Endothelial cell of umbilical vein (primary cell): Measurements from ENCODE around the gene MORC4. TPM values are rescaled to one million over a fixed set of nuclear protein-coding genes. Genes with fewer than 3 reads are reported as not detected.

ENCODE experiments used
- BruUV-seq: library from RNA; stranded (reverse); fragments of 400-500 nt; replicated peaks from 2 replicates; lab custom pipeline; 2021; lab: Mats Ljungman, UMichigan
- CTCF ChIA-PET: fragments of 300-600, 350-600 bp; sonication (Branson Sonifier 250); formaldehyde crosslinking; loops from one replicate; lab custom pipeline; 2021; ENCODE audit warnings: antibody characterized with exemption, inconsistent platforms; lab: Charles Lee
- POLR2A ChIA-PET: fragments of 300-600, 350-600 bp; sonication (Branson Sonifier 250); formaldehyde crosslinking; loops from one replicate; lab custom pipeline; 2021; ENCODE audit warnings: antibody characterized with exemption, inconsistent platforms; lab: Charles Lee
- DNase-seq: peaks from one replicate; pipeline ENCODE4 v3.0.0-alpha.2; 2011; ENCODE audit warnings: low read depth, low spot score
- FAIRE-seq: peaks from 2 replicates; lab custom pipeline; 2011; peaks lifted over from hg19 to GRCh38; lab: Jason Lieb, UNC
- H2AFZ ChIP-seq: 2 replicates; pipeline ENCODE4 v1.6.0; 2012; ENCODE audit warnings: low read depth, low read length, control low read depth, inconsistent platforms
- H3K27ac ChIP-seq: 2 replicates; pipeline ENCODE4 v1.5.1; 2011; ENCODE audit warnings: low read depth, mild to moderate bottlenecking, control low read depth, low read length, moderate library complexity; ENCODE audit not compliant: insufficient read depth
- H3K27me3 ChIP-seq, 2 experiments: 2 replicates each; pipeline versions ENCODE4 v1.6.0 to v1.6.1; 2011; ENCODE audit warnings: low read length in 2 of 2, mixed read lengths in 1 of 2; ENCODE audit not compliant: control insufficient read depth in 2 of 2, insufficient read depth in 2 of 2
- H3K36me3 ChIP-seq, 2 experiments: 2 replicates in 1 of 2; 3 replicates in 1 of 2; pipeline ENCODE4 v1.5.1; 2011; ENCODE audit warnings: low read length in 2 of 2, mild to moderate bottlenecking in 1 of 2, moderate library complexity in 1 of 2; ENCODE audit not compliant: control insufficient read depth in 2 of 2, insufficient read depth in 2 of 2; ENCODE audit errors: extremely low read depth in 1 of 2
- H3K4me1 ChIP-seq: 3 replicates; pipeline ENCODE4 v1.5.1; 2011; ENCODE audit warnings: mild to moderate bottlenecking, low read length; ENCODE audit not compliant: control insufficient read depth, insufficient read depth; ENCODE audit errors: extremely low read depth
- H3K4me2 ChIP-seq: 2 replicates; pipeline ENCODE4 v1.6.1; 2011; ENCODE audit warnings: low read length, control low read depth, mixed read lengths; ENCODE audit not compliant: insufficient read depth
- H3K4me3 ChIP-seq, 3 experiments: fragments of 200-600 bp in 1 of 3; sonication (generic), shearing (Covaris generic) in 1 of 3; replicated peaks in 1 of 3; 2 replicates each; pipeline ENCODE4 v1.5.1; 2011 to 2016; ENCODE audit warnings: control low read depth in 3 of 3, low read length in 3 of 3, mild to moderate bottlenecking in 2 of 3, inconsistent platforms in 1 of 3, low read depth in 1 of 3, moderate library complexity in 1 of 3; ENCODE audit not compliant: insufficient read depth in 1 of 3
- H3K79me2 ChIP-seq: 2 replicates; pipeline ENCODE4 v1.6.0; 2012; ENCODE audit warnings: low read length, inconsistent platforms; ENCODE audit not compliant: control insufficient read depth, insufficient read depth
- H3K9ac ChIP-seq: replicated peaks from 2 replicates; pipeline ENCODE3; 2011; ENCODE audit warnings: low read length, control low read depth; ENCODE audit not compliant: insufficient read depth; ENCODE audit errors: extremely low read depth
- H3K9me1 ChIP-seq: replicated peaks from 3 replicates; pipeline ENCODE4 v1.6.0; 2011; ENCODE audit warnings: mild to moderate bottlenecking, low read length; ENCODE audit not compliant: control insufficient read depth, insufficient read depth; ENCODE audit errors: extremely low read depth
- H3K9me3 ChIP-seq: replicated peaks from 2 replicates; pipeline ENCODE4 v1.5.1; 2012; ENCODE audit warnings: low read length, inconsistent platforms; ENCODE audit not compliant: control insufficient read depth, insufficient read depth
- H4K20me1 ChIP-seq: replicated peaks from 2 replicates; pipeline ENCODE3; 2011; ENCODE audit warnings: mild to moderate bottlenecking, low read length; ENCODE audit not compliant: control insufficient read depth, insufficient read depth; ENCODE audit errors: extremely low read depth
- EZH2 ChIP-seq: IDR thresholded peaks from 2 replicates; pipeline ENCODE4 v1.6.1; 2012; ENCODE audit warnings: borderline replicate concordance, low read depth, mild to moderate bottlenecking, moderate library complexity, low read length, inconsistent platforms; ENCODE audit not compliant: severe bottlenecking
- FOS ChIP-seq: IDR thresholded peaks from 2 replicates; pipeline ENCODE4 v1.6.1; 2011; ENCODE audit warnings: mild to moderate bottlenecking, low read length, moderate library complexity, borderline replicate concordance; ENCODE audit not compliant: insufficient read depth
- GATA2 ChIP-seq: IDR thresholded peaks from 2 replicates; pipeline ENCODE4 v1.7.0; 2011; ENCODE audit warnings: low read depth, mild to moderate bottlenecking, moderate library complexity, mixed read lengths, low read length; ENCODE audit not compliant: insufficient read length, insufficient read depth
- JUN ChIP-seq: IDR thresholded peaks from 2 replicates; pipeline ENCODE4 v1.6.1; 2011; ENCODE audit warnings: borderline replicate concordance, low read depth; ENCODE audit not compliant: insufficient read length, insufficient read depth
- MYC ChIP-seq: IDR thresholded peaks from one replicate; pipeline ENCODE4 v1.6.1; 2011; ENCODE audit warnings: mild to moderate bottlenecking, low read depth, low read length
- POLR2A ChIP-seq: IDR thresholded peaks from 2 replicates; pipeline ENCODE4 v1.6.1; 2012; ENCODE audit warnings: low read depth, mild to moderate bottlenecking, control low read depth, low read length
- POLR2AphosphoS5 ChIP-seq: IDR thresholded peaks from 2 replicates; pipeline ENCODE4 v1.6.1; 2012; ENCODE audit warnings: low read depth, mild to moderate bottlenecking, control low read depth, low read length, moderate library complexity; ENCODE audit not compliant: insufficient read depth
- dilution Hi-C: fragments of 300-500 bp; cut with MboI; formaldehyde crosslinking; loops from one replicate; pipeline ENCODE4 v1.15.0; 2019; ENCODE audit warnings: low sequenced_read_pairs; ENCODE audit not compliant: extremely low pct_ligation_motif_present
- intact Hi-C: fragments of 100-400 bp; cut with micrococcal nuclease; formaldehyde crosslinking; loops from one replicate; pipeline ENCODE4 v1.10.0; 2022
- polyA plus RNA-seq, 4 experiments: library from polyadenylated mRNA; depleted of rRNA in 3 of 4; stranded (reverse) in 3 of 4; unstranded in 1 of 4; fragments of >200 nt; gene quantifications; 2 replicates each; pipeline versions ENCODE4 v1.2.1 to v1.2.3, GENCODE V29; 2011 to 2012; ENCODE audit warnings: missing spikeins in 1 of 4
- total RNA-seq: library from RNA; stranded (reverse); gene quantifications from 2 replicates; pipeline ENCODE4 v1.2.3, GENCODE V29; 2021
- TF ChIP-seq, protein P1 (sequence below): IDR thresholded peaks from 2 replicates; pipeline ENCODE4 v1.6.1; 2011; ENCODE audit not compliant: insufficient read depth, insufficient read length

MORC4 gene
- total and polyA plus RNA-seq, 2 donors (not counting 3 experiments of a cell fraction or from before 2014, with no cell fraction given): 4.3 to 12.0 TPM

DNA sequence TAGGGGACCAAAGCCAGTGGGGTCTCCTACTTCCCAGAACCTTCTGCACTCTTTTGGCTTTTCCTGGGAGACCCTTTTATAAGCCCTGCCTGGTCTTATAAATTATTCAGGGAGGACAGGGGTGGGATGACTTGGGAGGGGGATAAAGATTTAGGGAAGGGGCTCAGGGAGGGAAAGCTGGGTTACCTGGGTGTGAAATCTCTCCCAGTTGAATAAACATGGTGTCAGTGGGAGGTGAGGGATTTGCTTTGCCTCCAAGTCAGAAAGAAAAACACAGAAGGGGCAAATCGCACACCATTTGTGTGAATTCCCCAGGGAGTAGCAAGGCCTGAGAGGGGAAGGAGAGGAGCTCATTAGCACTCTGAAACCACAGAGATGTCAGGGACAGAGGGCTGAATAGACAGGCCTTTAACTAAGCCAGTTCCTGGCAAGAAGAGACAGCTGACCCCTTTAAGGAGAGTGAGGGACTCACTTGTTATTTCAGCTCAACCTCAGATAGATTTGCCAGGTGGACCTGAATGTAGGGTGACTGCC is 96.7 kb downstream of the MORC4 start, which contains the start of gene RIPPLY1:
RIPPLY1 (minus strand) TSS at position 51 of the 534 bp plus-strand sequence. CDS start 54 bp downstream, outside the sequence.
- ChIA-PET POLR2A (no interaction called here), CTCF (interaction anchor here (1.4 to 7.7 kb wide), 3 partner anchors 9 to 57 kb away, joined by 4 to 85 read pairs (median 5); no protein-coding TSS in a partner anchor)
- no peak for DNase-seq
- no peaks in the 10 kb centered on the region for H3K79me2 ChIP-seq
- no peak within 1 kb of the TSS for H3K27ac ChIP-seq
- no peak for TF ChIP-seq GATA2
- no peak for TF ChIP-seq MYC
- no peak for TF ChIP-seq JUN
- H3K9ac ChIP-seq: no peak within 1 kb of the TSS
- no peak within 1 kb of the TSS for H2AFZ ChIP-seq
- H3K9me3 ChIP-seq: no peaks in the 10 kb centered on the region
- no peaks in the 10 kb centered on the region for H3K9me1 ChIP-seq
- no peak within 1 kb of the TSS for H3K4me3 ChIP-seq
- H3K4me2 ChIP-seq: no peak within 1 kb of the TSS
- H3K27me3 ChIP-seq: no peaks in the 10 kb centered on the region
- dilution Hi-C loops: no loop called here
- H4K20me1 ChIP-seq: no peaks in the 10 kb centered on the region
- no peak for FAIRE-seq
- no peaks in the 10 kb centered on the region for H3K4me1 ChIP-seq
- intact Hi-C loops: no loop called here
- no TSS peak for BruUV-seq
- H3K36me3 ChIP-seq: no peaks in the 10 kb centered on the region

DNA sequence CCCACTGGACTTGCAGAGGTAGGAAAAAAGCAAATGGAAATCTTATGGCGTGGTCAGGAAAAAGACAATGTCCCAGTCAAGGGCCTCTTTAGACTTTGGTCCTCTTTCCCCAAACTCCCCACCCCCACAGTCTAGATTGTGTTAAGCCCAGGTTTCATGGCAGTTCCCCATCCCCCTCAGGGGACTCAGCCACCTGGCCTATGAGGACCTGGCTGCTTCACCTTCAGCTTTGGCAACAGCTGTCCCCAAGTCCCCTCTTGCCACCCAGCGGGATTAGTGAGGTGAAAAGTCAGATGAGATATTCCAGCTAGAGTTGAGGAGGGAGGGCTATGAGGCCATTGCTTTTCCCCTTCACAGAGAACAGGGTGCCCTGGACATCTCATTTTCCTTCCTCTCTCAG is 97.3 kb downstream of the MORC4 start:
- FAIRE-seq: no peak

More for the DNA sequence above, 97.3 kb downstream of the MORC4 start:
- POLR2A ChIA-PET: no interaction called here
- CTCF ChIA-PET: interaction anchor here (1.4 to 7.7 kb wide), 2 partner anchors 8 to 57 kb away, joined by 5 to 85 read pairs; no protein-coding TSS in a partner anchor
- no peak overlapping the region for H3K4me3 ChIP-seq
- H3K9ac ChIP-seq: no peak overlapping the region
- no peak overlapping the region for H3K4me2 ChIP-seq
- dilution Hi-C loops: no loop called here
- no peaks in the 10 kb centered on the region for H3K4me1 ChIP-seq
- H3K79me2 ChIP-seq: no peaks in the 10 kb centered on the region
- no peak overlapping the region for H2AFZ ChIP-seq
- intact Hi-C loops: no loop called here
- no TSS peak for BruUV-seq
- no peaks in the 10 kb centered on the region for H3K36me3 ChIP-seq
- H3K9me3 ChIP-seq: no peaks in the 10 kb centered on the region
- DNase-seq: no peak
- TF ChIP-seq, protein P1, sequence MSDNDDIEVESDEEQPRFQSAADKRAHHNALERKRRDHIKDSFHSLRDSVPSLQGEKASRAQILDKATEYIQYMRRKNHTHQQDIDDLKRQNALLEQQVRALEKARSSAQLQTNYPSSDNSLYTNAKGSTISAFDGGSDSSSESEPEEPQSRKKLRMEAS: no peak
- TF ChIP-seq POLR2AphosphoS5 (no peak), MYC (no peak), EZH2 (no peak), FOS (no peak), POLR2A (no peak)
- no peaks in the 10 kb centered on the region for H4K20me1 ChIP-seq
- no peaks in the 10 kb centered on the region for H3K9me1 ChIP-seq
- no peaks in the 10 kb centered on the region for H3K27me3 ChIP-seq
- H3K27ac ChIP-seq: no peak overlapping the region
